Vagina (tissue), 2 donors: ENCODE data around the gene KNDC1.

Experiments
- CTCF ChIP-seq, 3 experiments: fragments of 450-650 bp in 2 of 3; fragments of 200-600 bp in 1 of 3; sonication (generic) in 1 of 3; IDR thresholded peaks; one replicate each; pipeline ENCODE4 v1.5.1; 2017 to 2019; ENCODE audit warnings: antibody characterized with exemption in 3 of 3, mild to moderate bottlenecking in 2 of 3, moderate library complexity in 2 of 3
- POLR2A ChIP-seq, 2 donors: fragments of 450-650 bp; IDR thresholded peaks; one replicate each; pipeline ENCODE4 v1.6.1; 2017; ENCODE audit warnings: antibody characterized with exemption in 2 of 2, mild to moderate bottlenecking in 2 of 2, moderate library complexity in 2 of 2
- POLR2AphosphoS5 ChIP-seq, 2 donors: sonication (generic); formaldehyde crosslinking; IDR thresholded peaks; one replicate each; pipeline ENCODE4 v1.9.0; 2017; ENCODE audit warnings: antibody characterized with exemption in 2 of 2, mild to moderate bottlenecking in 2 of 2, low read depth in 1 of 2; ENCODE audit not compliant: insufficient read depth in 1 of 2

DNA sequence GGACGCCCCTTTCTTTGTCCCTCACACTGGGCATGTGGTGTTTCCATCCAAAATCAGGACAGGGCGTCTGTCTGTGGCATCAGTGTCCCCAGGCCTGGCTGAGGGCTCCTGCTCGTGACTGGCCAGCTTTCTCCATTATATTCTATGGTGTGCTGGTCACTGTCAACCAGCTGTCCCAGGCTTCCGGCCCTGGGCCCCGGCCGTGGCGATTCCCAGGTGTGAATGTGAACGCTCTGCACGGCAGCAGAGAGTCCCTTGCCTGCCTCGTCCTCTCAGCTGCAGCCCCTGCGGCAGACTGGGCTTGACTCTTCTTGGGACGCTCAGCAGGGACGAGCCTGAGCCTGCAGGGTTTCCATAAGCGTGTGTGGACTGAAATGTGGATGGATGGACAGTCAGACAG lies 64.1 kb downstream of the KNDC1 start:
- no peak for TF ChIP-seq CTCF (IDR thresholded peaks at IDR 0.05)
- no peak for TF ChIP-seq POLR2AphosphoS5 (IDR thresholded peaks at IDR 0.05; ENCODE audit: insufficient read depth in 1 of 2, low read depth in 1 of 2)
- TF ChIP-seq POLR2A (IDR thresholded peaks at IDR 0.05): no peak
